ENCODE data around the gene KNDC1.

DNA sequence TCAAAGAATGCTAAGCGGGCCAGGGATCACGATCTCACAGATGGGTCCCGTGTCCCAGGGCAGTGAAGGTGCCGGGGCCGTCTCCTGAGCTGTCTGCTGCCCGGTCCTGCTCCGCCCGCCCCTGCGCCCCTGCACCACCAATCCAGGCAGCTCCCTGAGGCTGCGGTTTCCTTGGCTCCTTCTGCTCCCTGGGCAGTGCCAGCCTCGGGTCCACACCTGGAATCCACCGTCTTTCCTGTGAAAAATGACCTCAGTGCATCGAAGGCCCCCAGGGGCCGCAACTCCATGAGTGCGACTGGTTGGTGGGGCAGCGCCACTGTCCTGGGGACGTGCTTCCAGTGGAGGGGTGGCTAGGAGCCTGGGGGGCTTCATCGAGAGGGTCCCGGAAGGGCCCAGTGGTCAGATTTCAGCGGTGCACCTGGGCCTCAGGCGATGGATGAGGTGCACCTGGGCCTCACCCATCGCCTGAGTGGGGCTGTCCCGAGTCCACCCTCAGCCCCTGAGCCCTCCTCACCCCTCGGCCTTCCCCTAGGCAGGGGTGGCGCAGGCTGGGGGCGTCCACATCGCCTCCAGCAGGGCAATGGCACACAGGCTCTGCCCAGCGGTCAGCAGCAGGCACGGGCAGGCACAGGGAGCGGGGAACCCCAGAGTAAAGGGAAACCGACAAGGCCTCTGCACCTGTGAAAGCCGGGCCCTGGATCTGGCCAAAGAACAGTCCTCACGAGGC is 45.1 kb upstream of the KNDC1 start:
- TF ChIP-seq, protein P1, sequence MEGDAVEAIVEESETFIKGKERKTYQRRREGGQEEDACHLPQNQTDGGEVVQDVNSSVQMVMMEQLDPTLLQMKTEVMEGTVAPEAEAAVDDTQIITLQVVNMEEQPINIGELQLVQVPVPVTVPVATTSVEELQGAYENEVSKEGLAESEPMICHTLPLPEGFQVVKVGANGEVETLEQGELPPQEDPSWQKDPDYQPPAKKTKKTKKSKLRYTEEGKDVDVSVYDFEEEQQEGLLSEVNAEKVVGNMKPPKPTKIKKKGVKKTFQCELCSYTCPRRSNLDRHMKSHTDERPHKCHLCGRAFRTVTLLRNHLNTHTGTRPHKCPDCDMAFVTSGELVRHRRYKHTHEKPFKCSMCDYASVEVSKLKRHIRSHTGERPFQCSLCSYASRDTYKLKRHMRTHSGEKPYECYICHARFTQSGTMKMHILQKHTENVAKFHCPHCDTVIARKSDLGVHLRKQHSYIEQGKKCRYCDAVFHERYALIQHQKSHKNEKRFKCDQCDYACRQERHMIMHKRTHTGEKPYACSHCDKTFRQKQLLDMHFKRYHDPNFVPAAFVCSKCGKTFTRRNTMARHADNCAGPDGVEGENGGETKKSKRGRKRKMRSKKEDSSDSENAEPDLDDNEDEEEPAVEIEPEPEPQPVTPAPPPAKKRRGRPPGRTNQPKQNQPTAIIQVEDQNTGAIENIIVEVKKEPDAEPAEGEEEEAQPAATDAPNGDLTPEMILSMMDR (IDR thresholded peaks at IDR 0.05), result no peak
- TF ChIP-seq POLR2A (IDR thresholded peaks at IDR 0.05), result no peak

Measured in adrenal gland (tissue), 5 donors.